H9 (cell line): ENCODE results near the gene DHX58. TPM values are rescaled to one million over a fixed set of nuclear protein-coding genes. Genes with fewer than 3 reads are reported as not detected.

Experiments used
- DNase-seq: peaks from one replicate; pipeline ENCODE4 v3.0.0-alpha.2; 2017
- H2AFZ ChIP-seq: one replicate; pipeline ENCODE4 v1.6.1; 2013; ENCODE audit warnings: mild to moderate bottlenecking, low read length, control low read depth, moderate library complexity
- H2AK5ac ChIP-seq: 2 replicates; pipeline ENCODE4 v1.6.1; 2013; ENCODE audit warnings: low read length, control low read depth, mixed read lengths; ENCODE audit not compliant: insufficient read length
- H2BK120ac ChIP-seq: one replicate; pipeline ENCODE4 v1.6.1; 2013; ENCODE audit warnings: low read depth, mild to moderate bottlenecking, low read length, control low read depth, inconsistent platforms; ENCODE audit not compliant: poor library complexity, severe bottlenecking
- H2BK12ac ChIP-seq: 2 replicates; pipeline ENCODE4 v1.6.1; 2013; ENCODE audit warnings: low read length, control low read depth, mixed read lengths, low read depth; ENCODE audit not compliant: insufficient read length
- H2BK15ac ChIP-seq: 2 replicates; pipeline ENCODE4 v1.6.1; 2013; ENCODE audit warnings: low read depth, low read length, control low read depth
- H2BK20ac ChIP-seq: one replicate; pipeline ENCODE4 v1.6.1; 2013; ENCODE audit warnings: low read depth, mild to moderate bottlenecking, low read length, control low read depth, inconsistent platforms; ENCODE audit not compliant: poor library complexity, severe bottlenecking
- H2BK5ac ChIP-seq: 2 replicates; pipeline ENCODE4 v1.6.1; 2013; ENCODE audit warnings: low read length, control low read depth, mixed read lengths; ENCODE audit not compliant: insufficient read length
- H3K14ac ChIP-seq: 2 replicates; pipeline ENCODE4 v1.6.1; 2013; ENCODE audit warnings: low read length, control low read depth; ENCODE audit not compliant: insufficient read depth
- H3K18ac ChIP-seq: 2 replicates; pipeline ENCODE4 v1.6.1; 2013; ENCODE audit warnings: low read depth, mild to moderate bottlenecking, mixed read lengths, low read length, control low read depth; ENCODE audit not compliant: insufficient read length
- H3K23ac ChIP-seq: 2 replicates; pipeline ENCODE4 v1.6.1; 2013; ENCODE audit warnings: low read length, control low read depth, mixed read lengths, low read depth; ENCODE audit not compliant: insufficient read length
- H3K23me2 ChIP-seq: 2 replicates; pipeline ENCODE4 v1.6.1; 2013; ENCODE audit warnings: low read depth, mild to moderate bottlenecking, mixed read lengths, low read length, control low read depth; ENCODE audit not compliant: insufficient read length, poor library complexity, severe bottlenecking
- H3K27ac ChIP-seq: 2 replicates; pipeline ENCODE4 v1.5.1; 2013; ENCODE audit warnings: low read length, control low read depth, mixed read lengths, low read depth; ENCODE audit not compliant: insufficient read length
- H3K27me3 ChIP-seq: 2 replicates; pipeline ENCODE4 v1.6.1; 2013; ENCODE audit warnings: low read length, control low read depth, inconsistent platforms; ENCODE audit not compliant: insufficient read depth
- H3K4ac ChIP-seq: 2 replicates; pipeline ENCODE4 v1.6.1; 2013; ENCODE audit warnings: low read depth, mild to moderate bottlenecking, control low read depth, inconsistent platforms, low read length, moderate library complexity
- H3K4me1 ChIP-seq: 2 replicates; pipeline ENCODE4 v1.6.1; 2013; ENCODE audit warnings: low read length, control low read depth, inconsistent platforms; ENCODE audit not compliant: insufficient read depth
- H3K4me2 ChIP-seq: 2 replicates; pipeline ENCODE4 v1.6.1; 2013; ENCODE audit warnings: low read length, control low read depth, mixed read lengths; ENCODE audit not compliant: insufficient read length, insufficient read depth
- H3K56ac ChIP-seq: 2 replicates; pipeline ENCODE4 v1.6.1; 2013; ENCODE audit warnings: low read depth, mild to moderate bottlenecking, mixed read lengths, low read length, control low read depth; ENCODE audit not compliant: insufficient read length
- H3K79me1 ChIP-seq: 2 replicates; pipeline ENCODE4 v1.6.1; 2013; ENCODE audit warnings: low read depth, mild to moderate bottlenecking, moderate library complexity, low read length, control low read depth, inconsistent platforms; ENCODE audit not compliant: insufficient read depth, poor library complexity, severe bottlenecking
- H3K79me2 ChIP-seq: 2 replicates; pipeline ENCODE4 v1.6.1; 2013; ENCODE audit warnings: low read length, control low read depth, inconsistent platforms; ENCODE audit not compliant: insufficient read depth
- H3K9ac ChIP-seq: 2 replicates; pipeline ENCODE4 v1.6.1; 2013; ENCODE audit warnings: low read length, control low read depth, mixed read lengths; ENCODE audit not compliant: insufficient read length; ENCODE audit errors: extremely low read depth
- H3K9me3 ChIP-seq: one replicate; pipeline ENCODE4 v1.6.1; 2013; ENCODE audit warnings: low read depth, low read length, inconsistent platforms; ENCODE audit not compliant: control insufficient read depth
- H3T11ph ChIP-seq: one replicate; pipeline ENCODE4 v1.6.1; 2013; ENCODE audit warnings: mild to moderate bottlenecking, low read length, control low read depth, inconsistent platforms
- H4K20me1 ChIP-seq: one replicate; pipeline ENCODE4 v1.6.1; 2013; ENCODE audit not compliant: control insufficient read depth, insufficient read length, insufficient read depth
- H4K5ac ChIP-seq: 2 replicates; pipeline ENCODE4 v1.6.1; 2013; ENCODE audit warnings: low read depth, mild to moderate bottlenecking, mixed read lengths, low read length, control low read depth; ENCODE audit not compliant: insufficient read length
- H4K8ac ChIP-seq: replicated peaks from 2 replicates; pipeline ENCODE4 v1.6.1; 2013; ENCODE audit warnings: low read length, control low read depth, mixed read lengths, low read depth; ENCODE audit not compliant: insufficient read length
- H4K91ac ChIP-seq: 2 replicates; pipeline ENCODE4 v1.6.1; 2013; ENCODE audit warnings: low read depth, mild to moderate bottlenecking, moderate library complexity, mixed read lengths, low read length, control low read depth; ENCODE audit not compliant: insufficient read length
- H3K27ac Mint-ChIP-seq, 3 experiments: 2 replicates in 2 of 3; 3 replicates in 1 of 3; pipeline ENCODE4 v1.8.0; 2020 to 2021; ENCODE audit warnings: mixed read lengths in 3 of 3, mild to moderate bottlenecking in 1 of 3, moderate library complexity in 1 of 3
- H3K27me3 Mint-ChIP-seq: 2 replicates; pipeline ENCODE4 v1.8.0; 2021; ENCODE audit warnings: low read depth, mild to moderate bottlenecking, moderate library complexity, mixed read lengths
- H3K36me3 Mint-ChIP-seq, 3 experiments: 2 replicates in 2 of 3; 3 replicates in 1 of 3; pipeline ENCODE4 v1.8.0; 2020 to 2021; ENCODE audit warnings: low read depth in 3 of 3, mixed read lengths in 3 of 3; ENCODE audit not compliant: insufficient read depth in 1 of 3
- H3K4me1 Mint-ChIP-seq, 2 experiments: 2 replicates each; pipeline ENCODE4 v1.8.0; 2020; ENCODE audit warnings: mixed read lengths in 2 of 2
- H3K4me3 Mint-ChIP-seq, 2 experiments: 2 replicates in 1 of 2; 3 replicates in 1 of 2; pipeline ENCODE4 v1.8.0; 2020 to 2021; ENCODE audit warnings: mild to moderate bottlenecking in 2 of 2, mixed read lengths in 2 of 2, moderate library complexity in 1 of 2
- H3K9me3 Mint-ChIP-seq, 2 experiments: 2 replicates in 1 of 2; 3 replicates in 1 of 2; pipeline ENCODE4 v1.8.0; 2020; ENCODE audit warnings: mild to moderate bottlenecking in 2 of 2, mixed read lengths in 2 of 2, moderate library complexity in 1 of 2
- WGBS: extraction: QIAGEN DNeasy Blood & Tissue Kit; methylation state at CpG from one replicate; pipeline ENCODE4 v1.1.7; 2013; ENCODE audit warnings: missing lambda C conversion rate, low lambda C conversion rate, mixed read lengths; ENCODE audit not compliant: insufficient read length; ENCODE audit errors: extremely low coverage; 5-methylcytosine and 5-hydroxymethylcytosine counted together
- total RNA-seq: library from RNA; stranded (reverse); gene quantifications from 2 replicates; pipeline ENCODE4 v1.2.1, GENCODE V29; 2021
- TF ChIP-seq, protein P1 (sequence below): fragments of 200-600 bp; sonication (generic); conservative IDR thresholded peaks from 3 replicates; pipeline ENCODE4 v1.8.0; 2021; ENCODE audit warnings: antibody characterized with exemption, mild to moderate bottlenecking

DHX58 gene
- total RNA-seq, 1 experiment from 2014 or later = 3.9 TPM

DNA sequence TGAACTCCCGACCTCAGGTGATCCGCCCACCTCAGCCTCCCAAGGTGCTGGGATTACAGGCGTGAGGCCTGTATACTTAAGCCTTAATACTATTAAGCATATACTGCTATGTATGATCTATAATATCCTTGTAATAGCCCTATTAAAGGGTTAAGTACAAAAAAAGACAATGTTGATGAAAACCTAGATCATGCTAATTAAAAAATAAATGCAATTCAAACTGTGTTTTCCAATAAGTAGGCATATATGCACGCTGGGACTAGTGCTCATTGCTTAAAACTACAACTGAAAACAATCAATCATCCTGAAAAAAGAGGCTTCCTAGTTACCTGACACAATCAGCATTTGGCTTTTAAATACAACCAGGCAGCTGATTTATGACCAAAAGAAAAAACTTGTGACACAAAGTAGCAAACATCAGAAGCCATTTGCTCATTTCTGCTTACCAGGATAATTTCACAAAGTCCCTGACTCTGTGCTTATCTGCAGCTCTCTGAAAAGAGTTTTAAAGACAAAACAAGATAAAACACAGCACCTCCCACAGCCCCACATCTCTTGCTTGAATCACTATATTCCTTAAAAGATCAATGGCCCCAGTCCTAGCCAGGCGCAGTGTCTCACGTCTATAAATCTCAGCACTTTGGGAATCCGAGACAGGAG, 25.3 kb downstream of the DHX58 start:
- Histone ChIP-seq H2BK5ac (no peak overlapping the region), H3K27ac (no peak overlapping the region), H3K9me3 (no peaks in the 10 kb centered on the region), H3K79me1 (no peaks in the 10 kb centered on the region), H3K18ac (no peak overlapping the region), H2BK12ac (no peak overlapping the region), H3T11ph (no peak overlapping the region), H2BK20ac (no peak overlapping the region), H3K56ac (no peak overlapping the region), H3K23me2 (no peaks in the 10 kb centered on the region), H4K8ac (no peak overlapping the region), H3K4me2 (no peak overlapping the region), H3K4me1 (no peaks in the 10 kb centered on the region), H2AK5ac (no peak overlapping the region), H3K79me2 (no peaks in the 10 kb centered on the region), H3K27me3 (no peaks in the 10 kb centered on the region), H3K4ac (no peak overlapping the region), H4K20me1 (no peaks in the 10 kb centered on the region), H2AFZ (no peak overlapping the region), H3K23ac (no peak overlapping the region), H2BK120ac (no peak overlapping the region), H4K91ac (no peak overlapping the region), H3K9ac (no peak overlapping the region), H4K5ac (no peak overlapping the region), H3K14ac (no peak overlapping the region), H2BK15ac (no peak overlapping the region)
- TF ChIP-seq, protein P1, sequence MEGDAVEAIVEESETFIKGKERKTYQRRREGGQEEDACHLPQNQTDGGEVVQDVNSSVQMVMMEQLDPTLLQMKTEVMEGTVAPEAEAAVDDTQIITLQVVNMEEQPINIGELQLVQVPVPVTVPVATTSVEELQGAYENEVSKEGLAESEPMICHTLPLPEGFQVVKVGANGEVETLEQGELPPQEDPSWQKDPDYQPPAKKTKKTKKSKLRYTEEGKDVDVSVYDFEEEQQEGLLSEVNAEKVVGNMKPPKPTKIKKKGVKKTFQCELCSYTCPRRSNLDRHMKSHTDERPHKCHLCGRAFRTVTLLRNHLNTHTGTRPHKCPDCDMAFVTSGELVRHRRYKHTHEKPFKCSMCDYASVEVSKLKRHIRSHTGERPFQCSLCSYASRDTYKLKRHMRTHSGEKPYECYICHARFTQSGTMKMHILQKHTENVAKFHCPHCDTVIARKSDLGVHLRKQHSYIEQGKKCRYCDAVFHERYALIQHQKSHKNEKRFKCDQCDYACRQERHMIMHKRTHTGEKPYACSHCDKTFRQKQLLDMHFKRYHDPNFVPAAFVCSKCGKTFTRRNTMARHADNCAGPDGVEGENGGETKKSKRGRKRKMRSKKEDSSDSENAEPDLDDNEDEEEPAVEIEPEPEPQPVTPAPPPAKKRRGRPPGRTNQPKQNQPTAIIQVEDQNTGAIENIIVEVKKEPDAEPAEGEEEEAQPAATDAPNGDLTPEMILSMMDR = no peak
- H3K9me3 Mint-ChIP-seq = no peaks in the 10 kb centered on the region
- no peak overlapping the region for H3K27ac Mint-ChIP-seq
- no peaks in the 10 kb centered on the region for H3K36me3 Mint-ChIP-seq
- H3K4me3 Mint-ChIP-seq = no peak overlapping the region
- no peak for DNase-seq
- peaks cover 3 to 19% of the 10 kb centered on the region in 2 experiments; a peak in 3 of 4 replicates for H3K4me1 Mint-ChIP-seq
- H3K27me3 Mint-ChIP-seq = peaks cover 6% of the 10 kb centered on the region
- no CpG with 5 or more reads among the region's 7 CpGs for WGBS
